WI38 (cell line): ENCODE results near the gene TTC38.

Experiments
- H3K4me3 ChIP-seq: 2 replicates; pipeline ENCODE4 v1.5.1; 2011; ENCODE audit warnings: low read depth, mild to moderate bottlenecking, control low read depth, low read length
- TF ChIP-seq, protein P1 (sequence below): IDR thresholded peaks from 2 replicates; pipeline ENCODE4 v1.5.1; 2012; ENCODE audit warnings: low read depth, mild to moderate bottlenecking, control low read depth, low read length

The TTC38 gene

DNA sequence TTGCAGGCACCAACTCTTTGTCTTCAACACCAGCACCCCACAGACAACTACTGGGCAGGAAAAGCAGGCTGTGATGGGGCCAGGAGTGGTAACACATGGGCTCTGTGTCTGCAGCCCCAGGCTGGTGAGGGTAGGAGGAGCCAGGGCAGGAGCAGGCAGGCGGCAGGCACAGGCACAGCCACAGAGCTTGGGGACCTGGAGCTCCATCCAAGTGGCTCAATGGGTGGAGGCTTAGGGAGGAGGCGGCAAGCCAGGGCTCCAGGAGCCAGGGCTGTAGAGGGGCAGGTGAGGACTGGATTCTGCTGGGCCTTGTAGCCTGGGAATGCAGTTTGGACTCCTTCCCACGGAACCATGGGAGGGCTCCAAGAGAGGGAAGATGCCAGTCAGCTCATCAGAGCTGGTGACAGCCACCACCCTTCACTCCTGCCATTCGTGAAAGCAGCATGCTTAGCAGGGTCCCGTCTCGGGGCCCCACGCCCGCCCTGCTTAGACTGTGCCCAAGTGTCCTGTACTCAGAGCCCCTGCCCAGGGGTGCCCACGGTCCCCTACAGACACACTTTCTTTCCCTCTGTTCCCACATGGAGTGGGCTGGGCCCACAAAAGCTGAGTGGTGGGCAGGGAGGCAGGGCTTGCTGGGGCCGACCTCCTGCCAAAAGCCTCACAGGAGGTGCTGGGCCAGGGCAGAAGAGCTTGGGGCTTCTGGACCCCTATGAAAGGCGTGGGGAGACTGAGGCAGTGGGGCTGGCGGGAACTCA is 12.4 kb downstream of the TTC38 start:
- TF ChIP-seq, protein P1, sequence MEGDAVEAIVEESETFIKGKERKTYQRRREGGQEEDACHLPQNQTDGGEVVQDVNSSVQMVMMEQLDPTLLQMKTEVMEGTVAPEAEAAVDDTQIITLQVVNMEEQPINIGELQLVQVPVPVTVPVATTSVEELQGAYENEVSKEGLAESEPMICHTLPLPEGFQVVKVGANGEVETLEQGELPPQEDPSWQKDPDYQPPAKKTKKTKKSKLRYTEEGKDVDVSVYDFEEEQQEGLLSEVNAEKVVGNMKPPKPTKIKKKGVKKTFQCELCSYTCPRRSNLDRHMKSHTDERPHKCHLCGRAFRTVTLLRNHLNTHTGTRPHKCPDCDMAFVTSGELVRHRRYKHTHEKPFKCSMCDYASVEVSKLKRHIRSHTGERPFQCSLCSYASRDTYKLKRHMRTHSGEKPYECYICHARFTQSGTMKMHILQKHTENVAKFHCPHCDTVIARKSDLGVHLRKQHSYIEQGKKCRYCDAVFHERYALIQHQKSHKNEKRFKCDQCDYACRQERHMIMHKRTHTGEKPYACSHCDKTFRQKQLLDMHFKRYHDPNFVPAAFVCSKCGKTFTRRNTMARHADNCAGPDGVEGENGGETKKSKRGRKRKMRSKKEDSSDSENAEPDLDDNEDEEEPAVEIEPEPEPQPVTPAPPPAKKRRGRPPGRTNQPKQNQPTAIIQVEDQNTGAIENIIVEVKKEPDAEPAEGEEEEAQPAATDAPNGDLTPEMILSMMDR: no peak
- H3K4me3 ChIP-seq: no peak overlapping the region

DNA sequence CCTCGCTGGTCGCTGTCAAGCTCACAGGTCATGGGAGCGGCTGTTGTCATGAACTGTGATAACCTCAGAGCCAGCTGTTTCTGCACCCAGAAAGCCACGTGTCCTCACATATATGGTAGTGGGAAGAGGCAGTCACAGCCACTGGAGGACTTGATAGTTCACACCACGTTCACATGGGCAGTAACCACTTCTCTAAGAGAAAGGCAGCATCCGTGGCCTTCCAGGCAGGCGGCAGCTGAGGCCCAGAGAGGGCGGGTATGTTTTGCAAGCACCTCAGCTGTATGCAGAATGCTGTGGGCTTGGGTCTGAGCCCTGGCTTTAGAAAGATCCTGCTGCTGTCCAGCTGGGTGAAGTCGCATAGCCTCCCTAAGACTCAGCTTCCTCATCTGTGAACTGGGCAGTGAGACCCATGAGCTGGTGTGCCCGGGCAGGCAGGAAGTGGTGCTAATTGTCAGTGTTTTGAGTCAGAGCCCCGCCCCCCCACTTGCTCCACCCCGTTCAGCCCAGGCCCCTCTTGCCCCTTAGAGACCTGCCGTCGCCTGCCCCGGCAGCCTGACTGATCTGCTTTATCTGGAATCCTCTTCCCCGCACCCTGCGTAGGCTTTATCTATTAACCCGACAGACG is 13.3 kb downstream of the TTC38 start:
- H3K4me3 ChIP-seq: no peak overlapping the region

DNA sequence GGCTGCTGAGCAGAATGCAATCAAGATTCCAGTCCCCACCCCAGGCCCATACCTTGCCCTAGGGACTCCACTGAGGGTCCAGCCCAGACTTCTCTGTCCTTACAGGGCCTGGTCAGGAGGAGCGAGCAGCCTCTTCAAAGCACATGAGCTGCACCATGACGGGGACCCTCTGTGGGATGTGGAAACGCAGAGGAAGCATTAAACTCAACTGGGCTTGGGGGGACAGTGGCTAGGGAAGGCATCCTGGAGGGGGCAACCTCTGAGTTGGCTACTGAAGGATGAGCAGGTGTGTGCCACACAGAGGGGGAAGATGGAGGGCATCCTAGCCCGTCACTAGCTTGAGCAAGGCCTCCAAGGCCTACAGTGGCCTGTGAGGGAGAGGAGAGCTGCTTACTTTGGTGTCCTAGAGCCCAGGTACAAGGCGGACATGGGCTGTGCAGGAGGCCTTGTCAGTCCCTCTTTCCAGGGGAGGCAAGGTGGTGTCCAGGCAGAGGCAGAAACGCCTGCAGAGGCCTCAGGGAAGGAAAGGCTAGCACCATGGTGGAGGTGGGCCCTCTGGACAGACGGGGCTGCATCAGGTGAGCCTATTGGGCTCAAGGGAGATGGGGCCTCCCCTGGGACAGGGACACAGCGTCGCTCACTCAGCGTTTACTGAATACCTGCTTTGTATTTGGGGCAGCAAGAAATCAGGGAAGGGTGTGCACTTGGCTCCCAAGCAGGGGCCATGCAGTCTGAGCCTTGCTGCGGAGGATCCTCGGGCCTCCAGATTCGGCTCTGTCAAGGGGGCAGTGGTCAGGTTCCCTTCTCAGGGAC is 14.3 kb downstream of the TTC38 start:
- TF ChIP-seq, protein P1: no peak
- no peak overlapping the region for H3K4me3 ChIP-seq

More for the DNA sequence above, 13.3 kb downstream of the TTC38 start:
- TF ChIP-seq, protein P1: no peak

DNA sequence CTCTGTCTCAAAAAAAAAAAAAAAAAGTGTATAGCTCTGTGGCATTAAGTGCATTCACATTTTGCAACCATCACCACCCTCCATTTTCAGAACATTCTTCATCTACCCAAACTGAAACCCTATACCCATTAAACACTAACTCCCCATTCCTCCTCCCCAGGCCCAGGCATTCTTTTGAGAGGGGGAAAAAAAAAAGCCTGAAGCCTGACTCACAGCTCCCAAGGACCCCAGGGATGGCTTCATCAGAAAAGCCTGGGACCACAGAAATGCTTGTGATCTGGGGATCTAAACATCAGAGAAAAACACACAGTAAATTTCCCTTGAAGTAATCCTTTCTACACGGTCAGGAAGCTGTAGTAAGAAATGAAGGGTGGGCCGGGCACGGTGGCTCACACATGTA is 18.2 kb downstream of the TTC38 start:
- TF ChIP-seq, protein P1: no peak
- H3K4me3 ChIP-seq: no peak overlapping the region

DNA sequence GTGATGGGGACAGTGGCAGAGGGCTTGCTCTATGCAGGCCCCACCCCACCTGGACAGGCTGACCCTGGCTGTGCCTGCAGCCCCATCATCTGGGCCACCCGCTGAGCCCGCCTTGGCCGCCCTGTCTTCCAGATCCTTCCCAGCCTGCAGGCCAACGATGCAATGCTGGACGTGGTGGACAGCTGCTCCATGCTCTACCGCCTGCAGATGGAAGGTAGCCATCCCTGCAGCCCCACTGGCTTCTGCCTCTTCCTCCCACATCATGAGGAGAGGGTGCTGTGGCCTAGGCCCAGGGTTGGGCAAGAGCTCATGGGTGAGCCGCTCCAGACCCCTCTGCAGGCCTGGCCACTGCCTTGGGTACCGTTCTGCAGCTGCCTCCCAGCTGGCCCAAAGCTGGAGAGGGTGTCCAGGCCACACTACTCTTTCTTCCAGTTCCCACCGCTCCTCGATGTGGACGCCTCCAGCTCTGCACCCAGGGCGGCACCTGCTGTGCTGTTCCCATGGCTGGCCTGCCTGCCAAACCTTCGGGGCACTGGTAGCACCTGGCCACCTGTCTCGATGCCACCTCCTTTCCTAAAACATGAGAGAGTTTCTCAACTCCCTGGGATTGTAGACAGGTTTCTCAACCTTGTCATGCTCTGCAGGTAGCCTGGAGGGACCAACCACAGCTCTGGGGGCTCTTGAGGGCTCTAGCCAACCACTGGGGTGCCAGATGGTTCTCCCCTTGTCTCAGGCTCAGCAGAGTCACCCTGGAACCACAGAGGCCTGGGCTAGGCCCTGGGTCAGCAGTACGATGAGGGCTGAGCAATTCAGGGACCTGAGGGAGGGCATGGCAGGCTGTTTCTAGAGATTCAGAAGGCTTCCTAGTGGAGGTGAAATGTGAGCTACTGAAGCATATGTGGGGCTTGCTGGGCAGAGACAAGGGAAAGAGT is 19.4 kb downstream of the TTC38 start:
- H3K4me3 ChIP-seq: no peak overlapping the region
- TF ChIP-seq, protein P1: no peak

DNA sequence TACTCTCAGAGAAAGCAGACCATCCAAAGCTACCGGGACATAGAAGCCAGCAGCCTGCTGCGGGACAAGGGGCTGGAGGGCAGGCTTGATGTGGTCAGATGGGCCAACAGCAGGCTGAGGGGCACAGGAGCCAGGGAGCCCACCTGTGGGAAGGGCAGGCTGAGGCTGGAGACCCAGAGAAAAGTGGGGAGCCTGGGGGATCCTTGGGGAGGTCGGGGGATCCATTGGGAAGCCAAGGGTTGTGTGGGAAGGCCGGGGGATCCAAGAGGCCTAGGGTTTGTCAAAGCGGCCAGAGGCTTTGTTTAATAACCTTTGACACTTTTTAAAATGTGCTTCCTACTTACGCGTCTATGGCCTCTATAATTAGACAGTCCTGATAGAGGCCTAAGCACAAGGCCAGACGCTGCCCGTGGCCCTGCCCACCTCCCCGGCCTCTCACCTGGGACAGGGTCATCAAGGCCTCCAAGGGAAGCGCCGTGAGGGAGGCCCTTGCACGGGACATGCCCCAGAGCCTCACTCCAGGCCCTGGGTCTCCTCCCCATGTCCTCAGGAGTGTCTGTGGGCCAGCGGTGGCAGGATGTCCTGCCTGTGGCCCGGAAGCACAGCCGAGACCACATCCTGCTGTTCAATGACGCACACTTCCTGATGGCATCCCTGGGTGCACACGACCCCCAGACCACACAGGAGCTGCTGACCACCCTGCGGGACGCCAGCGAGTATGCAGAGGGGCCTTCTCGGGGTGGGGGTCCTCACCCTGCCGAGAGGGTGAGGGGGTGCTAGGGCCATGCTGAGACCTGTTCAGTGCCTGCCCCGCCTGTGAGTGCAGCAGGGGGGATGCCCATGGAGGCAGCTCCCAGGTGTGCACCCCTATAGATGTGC is 20.3 kb downstream of the TTC38 start:
- TF ChIP-seq, protein P1: no peak

More for the DNA sequence above, 20.3 kb downstream of the TTC38 start:
- H3K4me3 ChIP-seq: no peak overlapping the region
